Panc1 (cell line): ENCODE results near the gene NPNT.

Source experiments
- SIN3A ChIP-seq: IDR thresholded peaks from 2 replicates; pipeline ENCODE4 v1.6.1; 2012; ENCODE audit warnings: low read depth, mild to moderate bottlenecking, low read length, moderate library complexity, borderline replicate concordance; ENCODE audit not compliant: insufficient read depth
- TCF7L2 ChIP-seq: IDR thresholded peaks from 2 replicates; pipeline ENCODE4 v1.6.1; 2011; ENCODE audit warnings: mild to moderate bottlenecking, low read depth, low read length, inconsistent platforms
- TF ChIP-seq, protein P1 (sequence below): fragments of 450-650 bp; IDR thresholded peaks from 2 replicates; pipeline ENCODE4 v1.5.1; 2017; ENCODE audit warnings: mild to moderate bottlenecking
- TF ChIP-seq, protein P2 (sequence below), 2 experiments: IDR thresholded peaks; 2 replicates each; pipeline ENCODE4 v1.6.1; 2011 to 2012; ENCODE audit warnings: low read depth in 2 of 2, control low read depth in 1 of 2, low read length in 1 of 2, mild to moderate bottlenecking in 1 of 2, moderate library complexity in 1 of 2; ENCODE audit not compliant: insufficient read depth in 1 of 2

GRCh38 chr4:105976915-105977314, 81.6 kb downstream of the NPNT start:
- TF ChIP-seq SIN3A (no peak), TCF7L2 (no peak)
- TF ChIP-seq, protein P1, sequence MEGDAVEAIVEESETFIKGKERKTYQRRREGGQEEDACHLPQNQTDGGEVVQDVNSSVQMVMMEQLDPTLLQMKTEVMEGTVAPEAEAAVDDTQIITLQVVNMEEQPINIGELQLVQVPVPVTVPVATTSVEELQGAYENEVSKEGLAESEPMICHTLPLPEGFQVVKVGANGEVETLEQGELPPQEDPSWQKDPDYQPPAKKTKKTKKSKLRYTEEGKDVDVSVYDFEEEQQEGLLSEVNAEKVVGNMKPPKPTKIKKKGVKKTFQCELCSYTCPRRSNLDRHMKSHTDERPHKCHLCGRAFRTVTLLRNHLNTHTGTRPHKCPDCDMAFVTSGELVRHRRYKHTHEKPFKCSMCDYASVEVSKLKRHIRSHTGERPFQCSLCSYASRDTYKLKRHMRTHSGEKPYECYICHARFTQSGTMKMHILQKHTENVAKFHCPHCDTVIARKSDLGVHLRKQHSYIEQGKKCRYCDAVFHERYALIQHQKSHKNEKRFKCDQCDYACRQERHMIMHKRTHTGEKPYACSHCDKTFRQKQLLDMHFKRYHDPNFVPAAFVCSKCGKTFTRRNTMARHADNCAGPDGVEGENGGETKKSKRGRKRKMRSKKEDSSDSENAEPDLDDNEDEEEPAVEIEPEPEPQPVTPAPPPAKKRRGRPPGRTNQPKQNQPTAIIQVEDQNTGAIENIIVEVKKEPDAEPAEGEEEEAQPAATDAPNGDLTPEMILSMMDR = no peak
- TF ChIP-seq, protein P2, sequence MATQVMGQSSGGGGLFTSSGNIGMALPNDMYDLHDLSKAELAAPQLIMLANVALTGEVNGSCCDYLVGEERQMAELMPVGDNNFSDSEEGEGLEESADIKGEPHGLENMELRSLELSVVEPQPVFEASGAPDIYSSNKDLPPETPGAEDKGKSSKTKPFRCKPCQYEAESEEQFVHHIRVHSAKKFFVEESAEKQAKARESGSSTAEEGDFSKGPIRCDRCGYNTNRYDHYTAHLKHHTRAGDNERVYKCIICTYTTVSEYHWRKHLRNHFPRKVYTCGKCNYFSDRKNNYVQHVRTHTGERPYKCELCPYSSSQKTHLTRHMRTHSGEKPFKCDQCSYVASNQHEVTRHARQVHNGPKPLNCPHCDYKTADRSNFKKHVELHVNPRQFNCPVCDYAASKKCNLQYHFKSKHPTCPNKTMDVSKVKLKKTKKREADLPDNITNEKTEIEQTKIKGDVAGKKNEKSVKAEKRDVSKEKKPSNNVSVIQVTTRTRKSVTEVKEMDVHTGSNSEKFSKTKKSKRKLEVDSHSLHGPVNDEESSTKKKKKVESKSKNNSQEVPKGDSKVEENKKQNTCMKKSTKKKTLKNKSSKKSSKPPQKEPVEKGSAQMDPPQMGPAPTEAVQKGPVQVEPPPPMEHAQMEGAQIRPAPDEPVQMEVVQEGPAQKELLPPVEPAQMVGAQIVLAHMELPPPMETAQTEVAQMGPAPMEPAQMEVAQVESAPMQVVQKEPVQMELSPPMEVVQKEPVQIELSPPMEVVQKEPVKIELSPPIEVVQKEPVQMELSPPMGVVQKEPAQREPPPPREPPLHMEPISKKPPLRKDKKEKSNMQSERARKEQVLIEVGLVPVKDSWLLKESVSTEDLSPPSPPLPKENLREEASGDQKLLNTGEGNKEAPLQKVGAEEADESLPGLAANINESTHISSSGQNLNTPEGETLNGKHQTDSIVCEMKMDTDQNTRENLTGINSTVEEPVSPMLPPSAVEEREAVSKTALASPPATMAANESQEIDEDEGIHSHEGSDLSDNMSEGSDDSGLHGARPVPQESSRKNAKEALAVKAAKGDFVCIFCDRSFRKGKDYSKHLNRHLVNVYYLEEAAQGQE (IDR thresholded peaks at IDR 0.05; ENCODE audit: insufficient read depth in 1 of 2, low read depth in 2 of 2, low read length in 1 of 2) = no peak
